Activated T-cell treated with anti-CD3 and anti-CD28 coated beads, Interleukin-2, amount 50 U/mL, for 4 hours (primary cell): ENCODE measurements around the gene PDE6A. TPM values are rescaled to one million over a fixed set of nuclear protein-coding genes. Genes with fewer than 3 reads are reported as not detected.

Experiments used
- ATAC-seq, 2 donors: fragments of 200-7000 bp; cut with Tn5 transposase; one replicate each; pipeline ENCODE4 v1.10.0; 2021
- DNase-seq: peaks from one replicate; pipeline ENCODE4 v3.0.0-alpha.2; 2020
- H3K27me3 Mint-ChIP-seq: one replicate; pipeline ENCODE4 v1.8.0; 2021; ENCODE audit warnings: low read depth, mixed read lengths
- H3K36me3 Mint-ChIP-seq: one replicate; pipeline ENCODE4 v1.8.0; 2022; ENCODE audit warnings: mixed read lengths; ENCODE audit not compliant: insufficient read depth
- H3K4me1 Mint-ChIP-seq: one replicate; pipeline ENCODE4 v1.8.0; 2021; ENCODE audit warnings: low read depth, mixed read lengths
- H3K4me3 Mint-ChIP-seq: one replicate; pipeline ENCODE4 v1.8.0; 2021; ENCODE audit warnings: mild to moderate bottlenecking, moderate library complexity, mixed read lengths
- H3K9me3 Mint-ChIP-seq: one replicate; pipeline ENCODE4 v1.8.0; 2021; ENCODE audit warnings: mixed read lengths
- total RNA-seq, 3 donors: library from RNA; stranded (reverse); gene quantifications; one replicate each; pipeline ENCODE4 v1.2.1, GENCODE V29; 2021

The PDE6A gene
- total RNA-seq, 3 donors from 2014 or later, result not detected

DNA sequence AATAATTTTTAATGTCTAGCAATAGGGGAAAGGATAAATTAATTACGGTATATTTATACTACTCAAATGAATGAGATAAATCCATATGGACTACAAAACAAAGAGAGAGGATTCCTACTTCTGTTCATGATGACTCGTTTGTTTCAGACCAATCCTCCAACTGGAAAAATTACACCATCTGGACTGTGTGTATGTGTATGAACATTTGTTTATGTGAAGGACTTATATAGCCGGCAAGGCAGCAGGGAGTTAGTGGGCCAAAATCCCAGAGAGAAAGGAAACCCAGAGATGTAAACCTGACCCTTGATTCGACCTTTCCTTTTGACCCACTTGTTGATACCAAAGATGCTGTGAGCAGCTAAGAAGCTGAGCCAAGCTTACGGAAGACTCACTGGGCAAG, 20.1 kb downstream of the PDE6A start:
- H3K9me3 Mint-ChIP-seq, result no peaks in the 10 kb centered on the region
- no peaks in the 10 kb centered on the region for H3K36me3 Mint-ChIP-seq
- ATAC-seq (no peak), DNase-seq (no peak)
- H3K4me1 Mint-ChIP-seq, result no peaks in the 10 kb centered on the region
- no peak overlapping the region for H3K4me3 Mint-ChIP-seq
- peaks cover 3% of the 10 kb centered on the region for H3K27me3 Mint-ChIP-seq

DNA sequence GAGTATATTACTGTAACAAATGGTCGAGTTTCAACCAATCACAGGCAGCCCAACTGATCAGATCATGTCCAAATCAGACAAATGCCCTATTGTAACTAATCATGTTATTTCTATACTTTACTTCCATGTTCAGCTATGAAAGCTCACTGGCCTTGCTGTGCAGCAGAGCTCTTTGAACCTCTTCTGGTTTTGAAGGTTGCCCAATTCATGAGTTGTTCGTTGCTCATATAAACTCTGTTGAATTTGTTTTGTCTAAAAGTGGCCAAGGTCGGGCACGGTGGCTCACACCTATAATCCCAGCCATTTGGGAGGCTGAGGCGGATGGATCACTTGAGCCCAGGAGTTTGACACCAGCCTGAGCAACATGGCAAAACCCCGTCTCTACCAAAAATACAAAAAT, 21.6 kb downstream of the PDE6A start:
- Mint-ChIP-seq H3K4me3 (no peak overlapping the region), H3K27me3 (no peaks in the 10 kb centered on the region), H3K36me3 (no peaks in the 10 kb centered on the region), H3K9me3 (no peaks in the 10 kb centered on the region), H3K4me1 (no peaks in the 10 kb centered on the region)
- DNase-seq, result no peak
- no peak for ATAC-seq

DNA sequence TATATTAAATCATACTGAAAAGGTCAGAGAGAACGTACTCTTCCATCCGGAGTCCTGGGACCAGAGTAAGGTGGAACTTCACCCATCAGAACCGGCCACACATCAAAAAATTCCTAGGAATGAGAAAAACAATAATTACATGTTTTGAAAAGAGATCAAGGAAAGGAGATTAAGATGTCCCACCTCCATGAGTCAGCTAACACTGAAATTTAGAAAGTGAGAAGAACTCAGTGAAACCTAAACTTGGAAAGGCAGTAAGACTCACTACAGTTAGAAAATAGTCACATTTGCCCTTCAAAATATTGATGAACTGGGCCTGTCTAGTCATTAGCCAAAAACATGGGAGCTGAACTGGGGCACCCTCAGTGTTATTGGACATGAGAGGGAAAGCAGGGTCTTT, 23.0 kb downstream of the PDE6A start:
- H3K27me3 Mint-ChIP-seq, result no peaks in the 10 kb centered on the region

DNA sequence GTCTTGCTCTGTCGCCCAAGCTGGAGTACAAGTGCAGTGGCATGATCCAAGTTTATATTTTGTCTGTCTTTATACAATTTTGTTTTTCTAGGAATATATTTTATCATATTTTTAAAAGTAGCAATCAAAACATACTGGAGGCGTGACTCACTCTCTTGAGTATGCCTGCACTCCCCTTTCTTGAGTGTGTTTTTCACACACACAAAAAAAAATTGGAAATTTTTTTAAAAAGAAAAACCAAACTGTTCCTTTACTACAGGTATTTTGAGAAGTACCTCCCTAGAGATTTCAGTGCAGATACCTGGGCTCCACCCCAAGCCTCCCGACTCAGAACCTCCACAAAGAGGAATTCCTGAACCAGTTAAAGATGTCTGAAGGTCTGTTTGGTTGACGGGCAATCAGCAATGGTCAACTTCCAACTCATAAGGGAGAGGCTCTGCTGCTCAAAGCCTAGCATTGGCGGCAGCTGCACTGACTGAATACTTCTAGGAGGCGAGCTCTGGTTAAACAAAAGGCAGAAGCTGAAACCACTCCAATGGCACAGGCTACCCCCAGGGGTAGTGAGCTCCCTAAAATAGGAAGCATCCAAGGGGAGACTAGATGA, 27.4 kb downstream of the PDE6A start:
- DNase-seq, result no peak
- H3K4me3 Mint-ChIP-seq, result no peak overlapping the region
- no peaks in the 10 kb centered on the region for H3K9me3 Mint-ChIP-seq
- H3K4me1 Mint-ChIP-seq, result no peaks in the 10 kb centered on the region
- H3K36me3 Mint-ChIP-seq, result no peaks in the 10 kb centered on the region
- no peak for ATAC-seq
- no peaks in the 10 kb centered on the region for H3K27me3 Mint-ChIP-seq

More for the DNA sequence above, 23.0 kb downstream of the PDE6A start:
- no peak for ATAC-seq
- Mint-ChIP-seq H3K36me3 (no peaks in the 10 kb centered on the region), H3K4me1 (no peaks in the 10 kb centered on the region), H3K9me3 (no peaks in the 10 kb centered on the region), H3K4me3 (no peak overlapping the region)
- no peak for DNase-seq

DNA sequence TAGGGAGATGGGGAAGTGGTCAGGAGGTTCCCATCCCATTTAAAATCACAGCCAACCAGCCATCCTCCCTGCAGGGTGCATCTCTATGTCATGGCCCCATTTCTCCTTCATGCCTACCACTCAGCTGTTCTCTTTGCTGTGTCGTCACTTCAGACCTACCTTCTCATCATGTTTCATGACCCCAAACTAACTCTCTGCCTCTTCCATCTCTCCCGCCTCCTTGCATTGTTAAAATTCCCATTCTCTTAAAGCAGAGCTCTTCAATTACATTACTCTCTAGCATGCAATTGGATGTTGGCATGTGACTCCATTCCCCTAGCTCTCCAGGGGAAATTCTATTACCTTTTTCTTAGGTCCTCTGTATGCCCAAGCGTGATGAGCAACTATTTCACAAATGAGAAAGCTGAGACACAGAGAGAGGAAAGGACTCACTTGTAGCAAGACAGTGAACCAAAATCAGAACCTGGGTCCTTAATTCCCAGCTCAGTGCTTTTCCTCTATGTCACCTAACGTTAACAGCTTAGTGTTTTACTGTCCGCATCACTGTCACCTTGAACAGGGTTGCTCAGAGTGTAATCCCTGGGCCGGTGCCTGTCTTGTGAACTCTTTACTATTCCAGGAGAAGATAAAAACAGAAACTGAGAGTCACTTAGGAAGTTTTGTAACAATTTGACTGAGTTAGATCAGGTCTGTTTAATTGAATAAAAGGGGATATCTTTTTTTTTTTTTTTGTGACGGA, 28.1 kb downstream of the PDE6A start:
- ATAC-seq (no peak), DNase-seq (no peak)
- no peak overlapping the region for H3K4me3 Mint-ChIP-seq
- H3K9me3 Mint-ChIP-seq, result no peaks in the 10 kb centered on the region
- H3K4me1 Mint-ChIP-seq, result no peaks in the 10 kb centered on the region
- H3K36me3 Mint-ChIP-seq, result no peaks in the 10 kb centered on the region
- H3K27me3 Mint-ChIP-seq, result peaks cover 2% of the 10 kb centered on the region

DNA sequence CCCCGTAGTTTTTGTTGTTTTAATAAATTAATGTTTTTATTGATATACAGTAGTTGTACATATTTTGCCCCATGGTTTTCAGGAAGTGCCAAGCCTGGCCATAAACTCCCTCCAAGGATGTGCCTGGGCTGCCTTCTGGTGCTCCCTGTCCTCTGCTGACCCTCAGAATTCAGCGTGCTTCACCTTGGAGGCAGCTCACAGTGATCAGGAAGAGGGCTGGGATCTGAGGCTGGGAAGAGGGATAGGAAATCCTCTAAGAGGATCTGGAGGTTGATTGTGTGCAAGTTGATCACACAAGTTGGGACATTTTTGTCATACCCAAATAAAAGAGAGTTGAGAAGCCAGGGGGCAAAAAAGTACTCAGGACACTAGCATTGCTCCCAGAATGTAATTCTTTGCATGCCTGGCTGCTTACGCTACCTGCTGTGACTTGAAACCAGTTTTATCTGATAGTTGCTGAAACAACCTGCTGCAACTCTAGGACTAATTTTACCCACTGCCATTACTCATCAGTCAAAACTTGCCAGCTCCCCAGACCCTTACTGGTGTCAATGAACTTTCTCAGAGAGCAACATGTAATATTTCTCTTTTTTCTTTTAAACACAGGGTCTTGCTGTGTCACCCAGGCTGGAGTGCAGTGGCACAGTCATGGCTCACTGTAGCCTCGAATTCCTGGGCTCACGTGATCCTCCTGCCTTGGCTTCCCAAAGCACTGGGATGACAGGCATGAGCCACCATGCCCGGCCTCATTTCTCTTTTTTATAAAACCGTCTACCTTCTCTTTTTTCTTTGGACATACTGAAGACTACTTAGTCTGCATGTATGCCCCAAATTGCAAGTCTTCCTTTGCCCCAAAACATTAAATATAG, 29.0 kb downstream of the PDE6A start:
- no peaks in the 10 kb centered on the region for H3K36me3 Mint-ChIP-seq
- DNase-seq (no peak), ATAC-seq (no peak)
- no peaks in the 10 kb centered on the region for H3K9me3 Mint-ChIP-seq
- H3K4me3 Mint-ChIP-seq, result no peak overlapping the region
- no peaks in the 10 kb centered on the region for H3K4me1 Mint-ChIP-seq
- H3K27me3 Mint-ChIP-seq, result peaks cover 7% of the 10 kb centered on the region

DNA sequence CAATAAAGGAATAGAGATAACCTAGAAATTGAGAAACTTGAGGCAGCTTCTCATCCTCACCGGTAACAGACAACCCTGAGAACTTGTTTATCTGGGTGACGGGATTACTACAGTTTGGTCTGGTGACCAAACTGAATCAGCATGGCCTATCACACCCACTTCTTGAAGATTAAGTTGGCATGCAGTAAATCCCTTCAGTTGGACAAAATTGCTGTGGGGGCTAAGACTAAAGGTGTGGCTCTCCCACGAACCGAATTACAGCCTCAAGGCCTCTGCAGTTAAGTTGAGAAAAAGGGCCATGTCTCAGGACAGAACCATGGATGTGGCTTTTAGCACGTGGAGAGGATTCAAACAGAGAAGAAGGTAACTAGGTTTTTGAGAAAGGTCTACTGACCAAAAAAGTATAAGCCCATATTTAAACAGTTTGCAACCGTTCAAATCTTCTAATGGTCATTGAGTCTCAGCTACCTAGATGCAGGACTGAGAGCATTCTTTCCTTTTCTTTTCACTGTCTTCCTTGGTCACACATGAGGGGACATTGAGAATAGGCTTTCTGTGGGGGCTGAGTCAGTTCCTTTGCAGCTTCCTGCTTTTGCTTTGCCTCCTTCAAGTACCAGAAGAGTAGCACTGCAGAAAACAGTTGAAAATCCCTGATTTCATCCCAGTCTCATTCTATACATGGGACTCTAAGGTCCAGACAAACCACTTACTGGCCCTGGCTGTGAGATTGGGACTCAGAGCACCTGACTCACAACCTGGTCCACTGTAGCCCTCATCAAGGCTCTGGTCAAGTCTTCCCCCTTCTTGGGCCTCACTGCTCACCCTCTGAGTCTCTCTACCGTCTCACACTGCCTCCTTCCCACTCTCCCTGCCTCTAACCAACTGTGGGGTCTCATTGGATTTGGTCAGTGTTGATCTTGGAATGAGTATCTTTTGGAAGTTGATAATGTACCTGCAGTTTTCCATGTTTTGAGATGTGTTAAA, 30.9 kb downstream of the PDE6A start:
- Mint-ChIP-seq H3K4me1 (no peaks in the 10 kb centered on the region), H3K4me3 (no peak overlapping the region), H3K36me3 (no peaks in the 10 kb centered on the region), H3K27me3 (peaks cover 13% of the 10 kb centered on the region), H3K9me3 (no peaks in the 10 kb centered on the region)
- DNase-seq (no peak), ATAC-seq (no peak)

DNA sequence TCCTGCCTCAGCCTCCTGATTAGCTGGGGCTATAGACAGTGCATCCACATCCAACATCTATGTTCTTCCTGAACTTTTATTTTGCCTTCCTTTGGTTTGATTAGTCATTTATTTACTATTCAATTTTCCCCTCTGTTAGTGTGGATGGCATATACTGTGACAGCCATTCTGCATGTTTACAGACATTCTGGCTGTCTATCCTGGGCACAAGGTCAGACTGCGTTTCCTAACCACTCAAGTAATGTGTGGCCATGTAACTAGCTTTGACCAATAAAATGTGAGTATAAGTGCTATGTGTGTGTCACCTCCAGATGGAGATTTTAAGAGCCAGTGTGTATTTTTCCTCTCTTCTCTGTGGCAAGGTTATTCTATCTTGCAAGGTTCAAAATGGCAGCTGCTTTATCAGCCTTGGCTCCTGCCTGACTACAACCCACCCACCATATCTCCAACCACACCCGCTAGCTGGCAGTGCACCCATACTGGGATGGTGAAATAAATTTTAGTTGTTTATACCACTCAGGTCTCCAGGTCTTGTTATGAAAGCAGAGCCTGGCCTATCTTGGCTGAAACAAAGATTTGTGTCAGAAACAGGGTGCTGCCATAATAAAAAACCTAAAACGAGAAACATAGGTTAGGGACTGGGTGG, 32.2 kb downstream of the PDE6A start:
- H3K36me3 Mint-ChIP-seq, result no peaks in the 10 kb centered on the region
- H3K4me3 Mint-ChIP-seq, result no peak overlapping the region
- peaks cover 13% of the 10 kb centered on the region for H3K27me3 Mint-ChIP-seq
- no peak for DNase-seq
- no peak for ATAC-seq
- no peaks in the 10 kb centered on the region for H3K9me3 Mint-ChIP-seq
- H3K4me1 Mint-ChIP-seq, result no peaks in the 10 kb centered on the region

DNA sequence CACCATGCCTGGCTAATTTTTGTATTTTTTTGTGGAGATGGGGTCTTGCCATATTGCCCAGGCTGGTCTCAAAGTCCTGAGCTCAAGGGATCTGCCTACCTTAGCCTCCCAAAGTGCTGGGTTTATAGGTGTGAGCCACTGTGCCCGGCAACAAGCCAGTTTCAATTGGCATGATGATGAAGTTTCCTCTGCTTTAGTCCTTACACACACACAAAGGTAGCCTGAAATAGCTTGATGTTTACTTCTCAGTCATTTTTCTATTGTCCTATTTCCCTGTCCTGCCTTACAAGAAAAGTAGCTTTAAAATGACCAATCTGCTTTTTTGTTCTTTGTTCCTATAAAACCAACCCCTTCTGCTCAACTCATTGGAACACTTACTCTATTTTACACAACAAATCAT, 33.6 kb downstream of the PDE6A start:
- DNase-seq (no peak), ATAC-seq (no peak)
- no peaks in the 10 kb centered on the region for H3K36me3 Mint-ChIP-seq
- peaks cover 13% of the 10 kb centered on the region for H3K27me3 Mint-ChIP-seq
- no peak overlapping the region for H3K4me3 Mint-ChIP-seq
- H3K9me3 Mint-ChIP-seq, result no peaks in the 10 kb centered on the region
- no peaks in the 10 kb centered on the region for H3K4me1 Mint-ChIP-seq

DNA sequence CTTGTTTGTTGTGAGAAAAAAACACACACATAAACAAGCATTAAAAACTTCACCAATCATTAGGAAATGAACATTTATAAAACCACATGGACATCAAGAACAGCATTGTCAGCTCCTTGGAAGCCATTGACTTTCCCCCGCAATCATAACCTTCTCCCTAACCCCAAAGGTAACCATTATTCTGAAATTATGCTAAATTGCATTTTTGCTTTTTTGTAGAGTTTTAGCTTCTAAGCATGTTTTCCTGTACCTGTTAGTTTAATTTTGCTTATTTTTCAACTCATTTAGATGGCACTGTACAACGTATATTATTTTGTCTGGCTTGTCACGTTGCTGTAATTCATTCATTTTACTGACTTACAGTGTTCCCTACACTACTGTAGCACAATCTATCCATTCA, 36.8 kb downstream of the PDE6A start:
- Mint-ChIP-seq H3K36me3 (no peaks in the 10 kb centered on the region), H3K9me3 (no peaks in the 10 kb centered on the region), H3K27me3 (peaks cover 17% of the 10 kb centered on the region), H3K4me3 (no peak overlapping the region), H3K4me1 (no peaks in the 10 kb centered on the region)
- DNase-seq, result no peak
- no peak for ATAC-seq

DNA sequence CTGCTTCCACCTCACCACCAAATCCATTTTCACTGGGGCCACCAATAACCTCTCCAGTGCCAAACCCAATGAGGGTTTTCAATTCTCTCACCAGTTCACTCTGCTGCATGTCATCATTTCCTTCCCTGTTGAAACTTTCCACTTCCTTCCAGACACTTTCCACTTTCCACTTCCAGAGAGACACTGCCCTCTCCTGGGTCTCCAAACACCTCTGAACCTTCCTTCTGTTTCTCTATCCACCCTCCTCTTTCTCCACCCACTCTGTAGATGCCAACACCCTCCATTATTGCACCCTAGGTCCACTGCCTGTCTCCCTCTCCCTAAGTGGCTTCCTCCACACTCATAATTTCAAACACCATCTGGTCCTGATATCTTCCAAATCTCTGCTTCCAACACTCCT, 39.6 kb downstream of the PDE6A start:
- H3K36me3 Mint-ChIP-seq, result no peaks in the 10 kb centered on the region
- H3K27me3 Mint-ChIP-seq, result peaks cover 15% of the 10 kb centered on the region
- ATAC-seq (peak in 1 of 2 donors; percentile 14), DNase-seq (no peak)
- H3K9me3 Mint-ChIP-seq, result no peaks in the 10 kb centered on the region
- H3K4me3 Mint-ChIP-seq, result no peak overlapping the region
- H3K4me1 Mint-ChIP-seq, result peaks cover 2% of the 10 kb centered on the region

DNA sequence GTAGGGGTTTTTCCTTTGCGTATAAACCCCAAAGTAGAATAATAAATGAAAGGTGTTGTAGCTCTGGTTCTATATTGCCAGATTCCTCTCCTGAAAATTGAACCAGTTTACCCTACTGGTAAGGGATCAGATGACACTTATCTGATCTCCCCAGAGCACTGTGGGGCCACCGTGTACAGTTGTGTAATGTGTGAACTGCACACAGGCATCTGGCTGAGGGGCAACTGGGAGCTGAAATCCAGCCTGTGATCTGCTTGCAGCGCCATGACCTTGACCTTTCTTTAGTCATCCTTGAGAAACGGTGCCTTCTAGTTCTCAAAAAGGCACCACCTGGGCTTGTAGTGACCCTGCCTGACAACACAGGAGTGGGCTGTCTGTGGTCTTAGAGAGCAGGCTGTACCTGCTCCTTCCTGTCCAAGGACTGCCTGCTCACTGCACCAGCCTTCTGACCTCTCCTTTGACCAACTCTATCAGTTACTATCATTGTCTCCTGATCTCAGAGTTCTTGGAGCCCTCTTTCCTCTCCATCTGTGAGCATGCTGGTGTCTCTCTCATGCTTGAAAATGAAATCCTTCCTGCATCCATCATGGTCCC, 40.2 kb downstream of the PDE6A start:
- peaks cover 13% of the 10 kb centered on the region for H3K27me3 Mint-ChIP-seq

DNA sequence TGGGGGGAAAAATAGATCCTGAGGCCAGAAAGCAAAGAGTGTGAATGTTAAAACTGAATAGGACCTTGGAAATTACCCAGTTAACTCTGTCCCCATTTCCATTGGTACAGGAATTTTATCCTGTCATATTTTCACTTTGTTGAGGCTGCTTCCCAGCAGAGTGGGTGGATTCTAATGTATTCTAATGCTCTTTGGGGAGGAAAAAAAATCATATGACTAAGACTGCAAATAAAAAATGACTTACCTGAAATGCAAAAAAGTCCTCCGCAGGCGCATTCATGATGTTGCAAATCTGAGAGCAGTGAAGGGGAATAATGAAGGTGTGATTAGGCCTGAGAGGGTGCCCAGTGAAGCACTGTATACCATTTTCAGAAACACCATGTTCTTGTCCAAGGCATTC, 41.2 kb downstream of the PDE6A start:
- DNase-seq, result no peak
- Mint-ChIP-seq H3K27me3 (peaks cover 12% of the 10 kb centered on the region), H3K36me3 (no peaks in the 10 kb centered on the region), H3K9me3 (no peaks in the 10 kb centered on the region), H3K4me3 (no peak overlapping the region), H3K4me1 (peaks cover 2% of the 10 kb centered on the region)
- ATAC-seq, result no peak

More for the DNA sequence above, 40.2 kb downstream of the PDE6A start:
- no peaks in the 10 kb centered on the region for H3K36me3 Mint-ChIP-seq
- no peak overlapping the region for H3K4me3 Mint-ChIP-seq
- no peak for DNase-seq
- H3K4me1 Mint-ChIP-seq, result peaks cover 2% of the 10 kb centered on the region
- no peak for ATAC-seq
- H3K9me3 Mint-ChIP-seq, result no peaks in the 10 kb centered on the region
